KOPT-K1 (cell line): ENCODE results near the gene ARHGAP10.
"Not testable (repeated sequence)": the region's sequence is repeated elsewhere in the genome, so short reads cannot be mapped to it uniquely, and the experiment has no call there.

ENCODE experiments used
- H3K27ac ChIP-seq: fragments of 200-600 bp; sonication (generic); 2 replicates; pipeline ENCODE4 v1.5.1; 2016; ENCODE audit warnings: antibody characterized with exemption, mild to moderate bottlenecking, low read depth, low read length; ENCODE audit not compliant: poor library complexity, severe bottlenecking
- H3K36me3 ChIP-seq: fragments of 200-600 bp; sonication (generic); 2 replicates; pipeline ENCODE4 v1.5.1; 2017; ENCODE audit warnings: antibody characterized with exemption, mild to moderate bottlenecking, low read length, moderate library complexity; ENCODE audit not compliant: insufficient read depth
- H3K9me3 ChIP-seq: fragments of 200-600 bp; sonication (generic); 2 replicates; pipeline ENCODE4 v1.5.1; 2017; ENCODE audit warnings: antibody characterized with exemption, low read length, mild to moderate bottlenecking; ENCODE audit not compliant: insufficient read depth, poor library complexity, severe bottlenecking

Gene ARHGAP10

GRCh38 chr4:147791341-147791740, 59.5 kb downstream of the ARHGAP10 start:
- Histone ChIP-seq H3K9me3 (no peaks in the 10 kb centered on the region), H3K27ac (no peak overlapping the region), H3K36me3 (no peaks in the 10 kb centered on the region)

- peak overlapping the region; percentile 79 for H3K27ac ChIP-seq
- H3K36me3 ChIP-seq: no peaks in the 10 kb centered on the region
- no peaks in the 10 kb centered on the region for H3K9me3 ChIP-seq
Measured at GRCh38 chr4:147791865-147792264, 60.0 kb downstream of the ARHGAP10 start.

DNA sequence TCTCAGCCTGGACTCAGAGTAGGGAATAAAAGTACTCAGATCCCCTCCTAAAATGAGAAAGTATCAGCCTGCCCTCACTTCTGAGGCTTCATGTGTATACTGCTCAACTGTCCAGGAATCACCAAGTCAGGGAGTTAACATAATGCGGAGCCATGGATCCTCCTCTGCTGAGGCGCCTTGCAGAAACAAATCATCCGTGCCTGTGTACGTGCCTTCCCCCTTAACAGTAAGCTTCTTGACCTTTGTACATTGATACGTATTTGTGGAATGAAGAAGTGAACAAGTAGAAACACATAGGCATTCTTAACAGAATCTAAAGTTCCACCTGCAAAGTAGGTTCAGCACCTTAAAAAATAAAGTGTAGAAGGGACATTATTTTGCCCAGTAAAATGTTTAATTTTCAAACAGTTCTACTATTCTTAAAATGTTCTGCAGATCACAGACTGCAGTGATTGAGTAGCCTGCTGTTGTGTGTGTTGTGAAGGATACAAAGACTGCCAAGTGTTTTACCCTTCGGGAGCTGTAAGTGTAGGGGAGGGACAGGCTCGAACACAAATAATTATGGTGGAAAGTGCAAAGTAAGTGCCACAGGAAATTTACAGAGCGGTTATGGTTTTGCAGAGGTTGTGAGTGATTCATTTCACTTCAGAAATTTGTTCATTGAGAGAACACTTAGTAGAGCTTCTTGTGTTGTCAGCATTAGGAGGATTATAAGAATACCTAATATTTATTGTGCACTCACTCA, 61.9 kb downstream of the ARHGAP10 start:
- peak overlapping the region; percentile 63 for H3K27ac ChIP-seq
- H3K9me3 ChIP-seq: no peaks in the 10 kb centered on the region
- no peaks in the 10 kb centered on the region for H3K36me3 ChIP-seq

DNA sequence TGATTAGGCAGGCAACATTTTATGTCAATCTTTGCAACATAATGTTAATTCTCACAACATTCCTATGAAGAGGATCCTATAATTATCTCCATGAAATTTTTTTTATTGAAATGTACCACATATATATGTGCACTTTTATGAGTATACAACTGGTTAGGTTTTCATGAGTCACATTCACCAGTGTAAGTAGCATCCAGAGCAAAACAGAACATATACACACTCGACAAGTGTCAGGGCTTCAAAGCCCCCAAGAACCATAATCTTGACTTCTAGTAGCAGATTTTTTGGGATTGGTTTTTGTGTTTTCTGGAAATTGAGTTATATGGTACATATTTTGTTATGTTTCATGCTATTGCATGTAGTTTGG, 62.4 kb downstream of the ARHGAP10 start:
- Histone ChIP-seq H3K9me3 (no peaks in the 10 kb centered on the region), H3K27ac (peak overlapping the region; percentile 63), H3K36me3 (no peaks in the 10 kb centered on the region)

GRCh38 chr4:147794787-147795413, 63.0 kb downstream of the ARHGAP10 start:
- no peaks in the 10 kb centered on the region for H3K36me3 ChIP-seq
- peak overlapping the region; percentile 63 for H3K27ac ChIP-seq

DNA sequence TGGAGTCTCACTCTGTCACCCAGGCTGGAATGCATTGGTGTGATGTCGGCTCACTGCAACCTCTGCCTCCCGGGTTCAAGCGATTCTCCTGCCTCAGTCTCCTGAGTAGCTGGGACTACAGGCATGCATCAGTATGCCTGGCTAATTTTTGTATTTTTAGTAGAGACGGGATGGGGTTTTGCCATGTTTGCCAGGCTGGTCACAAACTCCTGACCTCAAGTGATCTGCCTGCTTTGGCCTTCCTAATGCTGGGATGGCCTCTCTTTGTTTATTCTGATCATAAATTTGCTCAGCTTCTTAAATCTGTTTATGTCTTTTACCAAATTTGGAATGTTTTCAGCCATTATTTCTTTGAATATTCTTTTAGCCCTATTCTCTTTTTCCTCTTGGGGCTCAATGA, 67.2 kb downstream of the ARHGAP10 start:
- peak overlapping the region; percentile 85 for H3K27ac ChIP-seq
- H3K9me3 ChIP-seq, H3K36me3 ChIP-seq: not testable (repeated sequence)

More at GRCh38 chr4:147794787-147795413, 63.0 kb downstream of the ARHGAP10 start:
- H3K9me3 ChIP-seq: no peaks in the 10 kb centered on the region

- peak overlapping the region; percentile 85 for H3K27ac ChIP-seq
- H3K9me3 ChIP-seq: no peaks in the 10 kb centered on the region
- H3K36me3 ChIP-seq: no peaks in the 10 kb centered on the region
Measured at GRCh38 chr4:147799986-147800555, 68.2 kb downstream of the ARHGAP10 start.

DNA sequence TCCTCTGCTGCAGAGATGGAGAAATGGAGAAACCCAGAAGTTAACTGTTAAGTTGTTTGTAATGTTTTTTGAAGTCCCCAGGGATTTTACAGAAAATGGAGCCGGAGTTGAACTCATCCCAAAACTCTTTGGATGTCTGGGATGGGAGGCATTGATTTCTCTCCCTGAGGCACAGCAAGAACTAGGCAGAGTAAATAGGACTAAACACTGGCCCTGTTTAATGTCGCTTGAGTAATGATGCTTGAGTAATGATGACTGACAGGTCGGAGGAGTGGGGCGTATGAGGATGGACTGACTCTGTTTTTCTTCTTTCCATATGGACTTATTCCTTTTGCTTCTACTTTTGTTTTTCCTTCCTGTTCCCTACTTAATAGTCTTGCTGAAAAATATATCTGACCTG, 69.9 kb downstream of the ARHGAP10 start:
- Histone ChIP-seq H3K9me3 (no peaks in the 10 kb centered on the region), H3K36me3 (no peaks in the 10 kb centered on the region), H3K27ac (peak overlapping the region; percentile 85)

GRCh38 chr4:147802346-147802745, 70.5 kb downstream of the ARHGAP10 start:
- Histone ChIP-seq H3K9me3 (no peaks in the 10 kb centered on the region), H3K36me3 (no peaks in the 10 kb centered on the region), H3K27ac (peak overlapping the region; percentile 85)

- Histone ChIP-seq H3K27ac (no peak overlapping the region), H3K36me3 (no peaks in the 10 kb centered on the region), H3K9me3 (no peaks in the 10 kb centered on the region)
Measured at GRCh38 chr4:147805946-147806345, 74.1 kb downstream of the ARHGAP10 start.

GRCh38 chr4:147808447-147808846, 76.6 kb downstream of the ARHGAP10 start:
- no peaks in the 10 kb centered on the region for H3K36me3 ChIP-seq
- no peak overlapping the region for H3K27ac ChIP-seq
- no peaks in the 10 kb centered on the region for H3K9me3 ChIP-seq

DNA sequence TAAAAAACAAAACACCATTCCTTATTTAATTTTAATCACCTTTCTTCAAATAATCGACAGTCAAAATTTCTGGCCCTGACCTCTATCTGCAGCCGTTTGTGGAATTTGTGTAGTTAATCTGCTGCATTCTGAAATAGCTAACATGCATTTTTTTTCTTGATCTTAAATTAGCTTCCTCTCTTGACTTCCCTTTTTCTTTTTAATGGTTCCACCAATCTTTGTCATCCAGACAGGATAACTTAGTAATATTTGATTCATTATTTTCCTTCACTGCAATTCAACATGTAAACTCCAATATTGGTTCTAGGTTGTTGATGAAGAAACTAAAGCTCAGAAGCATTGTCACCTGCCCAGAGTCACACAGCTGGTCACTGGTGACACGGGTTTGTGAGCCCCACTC, 77.3 kb downstream of the ARHGAP10 start:
- no peaks in the 10 kb centered on the region for H3K9me3 ChIP-seq
- H3K36me3 ChIP-seq: no peaks in the 10 kb centered on the region
- H3K27ac ChIP-seq: no peak overlapping the region

DNA sequence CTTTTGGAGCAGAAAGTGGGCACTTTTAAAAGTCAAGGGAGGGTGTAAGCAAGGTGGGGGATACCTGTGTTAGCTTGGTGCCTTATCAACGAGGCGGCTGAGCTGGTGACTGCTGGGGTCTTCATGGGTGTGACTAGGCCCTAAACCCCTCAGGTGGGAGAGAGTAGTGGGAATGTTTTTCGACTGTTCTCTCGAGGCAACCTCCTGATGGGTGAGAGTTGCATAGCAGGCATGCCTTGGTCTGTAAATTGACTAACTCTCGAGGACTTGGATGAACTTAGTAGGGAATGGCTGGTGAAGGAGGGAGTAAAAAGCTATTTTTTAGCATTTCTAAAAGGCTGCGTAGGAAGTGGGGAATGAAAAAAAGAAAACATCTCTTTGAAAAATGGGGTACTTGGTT, 80.0 kb downstream of the ARHGAP10 start:
- no peak overlapping the region for H3K27ac ChIP-seq
- no peaks in the 10 kb centered on the region for H3K9me3 ChIP-seq
- H3K36me3 ChIP-seq: no peaks in the 10 kb centered on the region

DNA sequence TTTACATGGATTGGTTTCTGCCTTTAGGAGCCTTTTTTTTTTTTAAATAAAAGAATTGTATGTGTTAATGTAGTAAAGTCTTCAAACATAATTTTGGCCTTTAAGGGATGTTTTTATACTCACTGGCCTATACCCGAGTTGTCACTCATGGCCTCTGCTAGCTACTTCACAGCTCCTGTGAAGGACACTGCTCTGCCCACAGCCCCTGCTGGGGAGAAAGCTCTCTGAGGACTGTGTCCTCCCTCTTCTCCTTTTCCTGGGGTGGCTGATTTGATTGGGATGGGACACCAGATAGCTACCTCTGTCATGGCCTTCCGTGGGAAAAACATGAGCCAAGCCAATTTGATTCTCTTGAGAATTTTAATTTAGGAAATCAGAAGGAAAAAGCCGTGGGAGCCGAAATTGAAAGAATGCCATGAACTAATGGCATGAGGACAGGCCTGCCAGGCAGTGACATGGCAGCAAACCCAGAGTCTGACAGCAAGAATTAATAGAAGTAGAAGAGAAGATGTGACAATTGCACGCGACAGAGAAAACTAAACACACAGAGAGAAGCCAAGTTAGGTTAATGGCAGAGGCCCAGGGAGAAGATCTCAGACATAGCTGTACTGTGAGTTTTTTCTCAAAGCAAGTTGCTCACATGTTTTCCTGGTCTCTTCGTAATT, 81.4 kb downstream of the ARHGAP10 start:
- Histone ChIP-seq H3K9me3 (no peaks in the 10 kb centered on the region), H3K27ac (no peak overlapping the region), H3K36me3 (no peaks in the 10 kb centered on the region)

- Histone ChIP-seq H3K27ac (no peak overlapping the region), H3K9me3 (no peaks in the 10 kb centered on the region), H3K36me3 (no peaks in the 10 kb centered on the region)
Measured at GRCh38 chr4:147813973-147814372, 82.1 kb downstream of the ARHGAP10 start.
